ENCODE measurements around the gene WIPF3. TPM values are rescaled to one million over a fixed set of nuclear protein-coding genes. Genes with fewer than 3 reads are reported as not detected.

Gene WIPF3, protein sequence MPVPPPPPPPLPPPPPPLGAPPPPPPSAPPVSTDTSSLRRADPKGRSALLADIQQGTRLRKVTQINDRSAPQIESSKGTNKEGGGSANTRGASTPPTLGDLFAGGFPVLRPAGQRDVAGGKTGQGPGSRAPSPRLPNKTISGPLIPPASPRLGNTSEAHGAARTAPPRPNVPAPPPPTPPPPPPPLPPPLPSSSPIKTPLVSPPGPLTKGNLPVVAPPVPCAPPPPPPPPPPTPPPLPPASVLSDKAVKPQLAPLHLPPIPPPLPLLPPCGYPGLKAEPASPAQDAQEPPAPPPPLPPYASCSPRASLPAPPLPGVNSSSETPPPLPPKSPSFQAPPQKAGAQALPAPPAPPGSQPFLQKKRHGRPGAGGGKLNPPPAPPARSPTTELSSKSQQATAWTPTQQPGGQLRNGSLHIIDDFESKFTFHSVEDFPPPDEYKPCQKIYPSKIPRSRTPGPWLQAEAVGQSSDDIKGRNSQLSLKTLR
- total RNA-seq: 10 to 100 TPM; 20.8 to 21.4 TPM
- long read RNA-seq, donor 1, partial matches to known transcripts: 1 of 9 reads
- long read RNA-seq, donor 1, other reads (novel, unspliced or antisense): 8 of 9 reads
- long read RNA-seq, donor 2, partial matches to known transcripts: 9 of 31 reads
- long read RNA-seq, donor 2, other reads (novel, unspliced or antisense): 22 of 31 reads

DNA sequence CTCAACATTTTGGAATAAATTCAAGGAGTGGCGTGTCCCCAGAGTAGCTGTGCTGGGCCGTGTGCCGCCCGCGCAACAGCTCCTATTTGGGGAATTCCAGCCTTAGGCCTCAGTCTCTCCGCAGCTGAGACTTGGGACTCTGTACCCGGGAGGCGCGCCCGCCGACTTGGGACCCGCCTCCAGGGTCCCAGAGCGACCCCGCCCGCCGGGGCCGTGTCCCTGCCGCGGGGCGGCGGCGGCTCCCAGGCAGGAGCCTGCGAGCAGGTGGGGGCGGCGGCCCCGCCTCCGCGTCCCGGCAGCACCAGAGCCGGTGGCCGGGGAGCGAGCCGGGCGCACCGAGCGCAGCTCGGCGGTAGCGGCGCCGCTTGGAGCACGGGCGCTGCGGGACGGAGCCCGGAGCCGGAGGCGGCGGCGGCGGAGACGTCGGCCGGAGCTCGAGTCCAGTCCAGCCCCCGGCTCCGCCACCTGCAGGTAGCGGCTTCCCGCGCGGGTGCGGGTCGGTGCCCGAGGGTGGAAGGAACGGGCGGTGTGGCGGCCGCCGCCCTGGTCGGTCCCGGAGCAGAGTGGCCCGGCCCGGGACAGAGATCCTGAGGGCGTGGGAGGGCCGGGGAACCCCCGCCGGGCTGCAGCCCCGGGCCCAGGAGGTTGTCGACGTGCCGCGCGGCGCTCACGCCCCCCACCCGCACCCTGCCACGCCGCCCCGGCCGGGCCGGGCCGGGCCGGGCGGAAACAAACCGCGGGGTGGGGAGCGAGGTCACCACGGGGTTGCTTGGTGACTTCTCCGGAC lies at the start of gene WIPF3:
Gene WIPF3, plus strand, starts transcription at position 301 of the 787 bp plus-strand sequence. CDS start 28,217 bp downstream, outside the sequence.
- intact Hi-C loops (cut with DNase I): no loop called here
- peak; percentile 81 for DNase-seq (ENCODE audit: low spot score)

- intact Hi-C loops (cut with DNase I): no loop called here
These were observed 43.0 kb upstream of the WIPF3 start for GRCh38 chr7:29763266-29763665.

GRCh38 chr7:29764227-29764626 lies 42.1 kb upstream of the WIPF3 start:
- intact Hi-C loops (cut with DNase I): no loop called here
- no peak for DNase-seq (ENCODE audit: low spot score)

More at GRCh38 chr7:29763266-29763665, 43.0 kb upstream of the WIPF3 start:
- DNase-seq (ENCODE audit: low spot score): no peak

DNA sequence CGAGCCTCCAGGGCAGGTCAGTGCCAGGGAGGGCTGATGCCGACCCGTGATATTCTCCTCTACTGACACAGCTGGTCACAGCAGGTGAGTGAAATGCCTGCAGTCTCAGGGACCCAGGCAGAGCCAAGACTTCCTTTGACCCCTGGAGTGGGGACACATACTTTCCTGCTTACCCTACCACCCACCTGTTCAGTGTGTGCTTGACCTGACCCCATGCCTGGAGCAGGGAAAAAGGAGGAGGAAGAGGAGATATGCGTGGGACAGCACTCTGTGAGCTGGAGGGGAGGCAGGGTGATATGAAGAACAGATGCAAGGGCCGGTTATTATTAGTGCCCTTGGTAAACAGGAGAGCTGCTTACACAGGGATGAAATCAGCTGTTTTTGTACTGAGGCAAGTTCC lies 40.8 kb upstream of the WIPF3 start:
- DNase-seq (ENCODE audit: low spot score): no peak
- intact Hi-C loops (cut with DNase I): no loop called here

DNA sequence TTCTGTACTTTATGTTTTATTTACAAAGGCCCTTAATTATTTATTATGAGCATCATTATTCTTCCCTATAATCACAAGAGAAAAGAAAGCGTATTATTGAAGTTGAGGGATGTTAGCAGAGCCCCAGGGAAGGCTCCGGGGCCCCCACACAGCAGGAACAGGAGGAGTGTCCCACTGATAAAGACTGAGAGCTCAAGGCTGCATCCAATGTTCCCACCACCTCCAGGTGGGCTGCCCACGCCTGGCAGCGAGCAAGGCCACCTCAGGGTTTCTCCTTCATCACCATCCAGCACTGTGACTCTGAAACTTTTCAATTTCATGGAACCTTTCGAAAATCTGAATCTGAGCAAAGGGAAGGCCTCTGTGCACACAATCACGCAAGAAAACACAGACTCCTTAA lies 35.9 kb upstream of the WIPF3 start:
- DNase-seq (ENCODE audit: low spot score): no peak
- intact Hi-C loops (cut with DNase I): no loop called here

DNA sequence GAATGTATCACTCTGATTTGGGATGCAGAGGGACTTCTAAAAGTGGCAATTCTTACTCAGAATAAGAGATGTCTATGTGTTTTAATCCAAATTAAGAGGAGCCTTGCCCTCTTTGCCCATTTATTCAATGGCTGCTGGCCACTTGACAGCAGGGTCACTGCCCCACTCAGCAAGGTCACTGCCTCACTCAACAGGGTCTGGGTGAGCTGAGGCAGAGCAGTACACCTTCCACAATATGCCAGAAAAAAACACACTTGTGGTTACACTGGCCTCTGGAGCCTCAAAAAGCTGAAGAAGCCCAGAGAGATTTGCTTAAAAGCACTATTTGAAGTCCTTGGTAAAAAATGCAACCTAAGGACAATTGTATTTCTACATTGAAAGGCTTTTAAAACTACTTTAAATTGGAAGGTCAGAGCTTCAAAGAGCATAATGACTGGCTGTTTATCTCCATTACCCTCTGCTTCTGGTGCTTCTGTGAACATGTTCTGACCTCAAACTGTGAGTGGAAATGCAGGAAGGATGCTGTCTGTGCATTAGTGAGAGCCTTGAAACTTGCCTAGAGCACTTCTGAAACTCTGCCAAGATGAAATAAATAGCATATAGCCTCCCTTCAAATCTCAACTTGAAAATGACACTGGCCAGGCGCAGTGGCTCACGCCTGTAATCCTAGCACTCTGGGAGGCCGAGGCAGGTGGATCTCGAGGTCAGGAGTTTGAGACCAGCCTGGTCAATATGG lies 35.1 kb upstream of the WIPF3 start:
- DNase-seq (ENCODE audit: low spot score): no peak
- intact Hi-C loops (cut with DNase I): no loop called here

DNA sequence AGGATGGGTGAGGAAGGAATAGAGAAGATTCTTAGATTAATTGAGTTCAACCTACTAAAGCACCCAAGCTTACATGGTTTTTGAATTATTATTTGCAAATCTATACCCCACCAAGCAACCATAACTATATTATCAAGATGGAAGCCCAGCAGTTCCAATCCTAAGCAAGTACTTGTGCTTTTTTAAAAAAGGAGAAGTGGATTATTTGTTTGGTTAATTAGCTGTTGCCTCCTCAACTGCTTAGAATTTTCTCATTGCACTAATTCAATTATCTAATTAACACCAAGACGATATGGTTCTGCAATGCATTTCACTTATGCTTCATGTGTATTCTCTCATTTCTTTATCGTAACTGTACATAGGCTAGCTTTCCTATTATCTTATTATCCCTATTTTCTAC lies 27.3 kb upstream of the WIPF3 start:
- intact Hi-C loops (cut with DNase I): no loop called here
- no peak for DNase-seq (ENCODE audit: low spot score)

GRCh38 chr7:29780346-29780745 lies 26.0 kb upstream of the WIPF3 start:
- no peak for DNase-seq (ENCODE audit: low spot score)
- intact Hi-C loops (cut with DNase I): no loop called here

- DNase-seq (ENCODE audit: low spot score): no peak
- intact Hi-C loops (cut with DNase I): no loop called here
These were observed 22.6 kb upstream of the WIPF3 start for GRCh38 chr7:29783671-29784070.

- intact Hi-C loops (cut with DNase I): no loop called here
These were observed 12.8 kb upstream of the WIPF3 start for GRCh38 chr7:29793507-29793906.

GRCh38 chr7:29794959-29795629 lies 11.2 kb upstream of the WIPF3 start:
- intact Hi-C loops (cut with DNase I): no loop called here
- no peak for DNase-seq (ENCODE audit: low spot score)

More at GRCh38 chr7:29793507-29793906, 12.8 kb upstream of the WIPF3 start:
- DNase-seq (ENCODE audit: low spot score): no peak

DNA sequence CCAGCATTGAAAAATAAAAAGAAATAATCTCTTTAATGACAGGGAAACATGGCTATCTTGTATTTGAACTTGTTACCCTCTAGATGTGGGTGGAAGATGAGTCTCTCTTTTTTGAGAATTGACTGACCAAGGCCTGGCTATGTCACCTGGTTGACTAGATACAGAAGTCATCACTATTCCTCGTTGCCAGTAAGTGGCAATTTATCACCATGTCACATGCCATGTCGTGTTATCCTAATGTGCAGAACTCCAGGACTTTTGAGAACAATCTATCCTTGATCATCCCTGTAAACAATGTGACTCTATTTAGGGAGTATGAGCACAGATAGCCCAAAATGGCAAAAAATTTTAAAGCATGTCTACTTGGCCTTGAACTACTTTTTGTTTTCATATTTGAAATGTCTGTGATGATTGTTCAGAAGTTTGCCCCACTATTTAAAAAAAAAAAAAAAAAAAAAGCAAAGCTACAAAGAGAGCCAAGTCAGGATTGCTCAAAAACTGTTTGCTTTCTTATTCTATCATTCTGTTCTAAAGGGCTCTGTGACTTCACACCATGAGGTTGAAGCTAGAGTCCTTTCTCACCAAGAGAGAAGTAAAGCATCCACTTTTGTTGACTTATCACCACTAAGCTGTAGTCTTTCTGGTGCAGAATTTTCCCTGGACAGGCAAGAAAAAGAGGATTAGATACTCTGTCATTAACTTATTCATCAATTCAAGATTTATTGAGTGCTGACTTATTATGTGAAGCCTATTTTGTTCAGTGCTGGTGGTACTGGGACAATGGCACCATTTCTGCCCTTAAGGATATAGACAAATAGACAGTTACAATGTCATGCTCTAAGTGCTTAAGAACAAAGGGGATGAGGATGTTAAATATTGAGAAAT lies 10.4 kb upstream of the WIPF3 start:
- intact Hi-C loops (cut with DNase I): no loop called here
- no peak for DNase-seq (ENCODE audit: low spot score)

DNA sequence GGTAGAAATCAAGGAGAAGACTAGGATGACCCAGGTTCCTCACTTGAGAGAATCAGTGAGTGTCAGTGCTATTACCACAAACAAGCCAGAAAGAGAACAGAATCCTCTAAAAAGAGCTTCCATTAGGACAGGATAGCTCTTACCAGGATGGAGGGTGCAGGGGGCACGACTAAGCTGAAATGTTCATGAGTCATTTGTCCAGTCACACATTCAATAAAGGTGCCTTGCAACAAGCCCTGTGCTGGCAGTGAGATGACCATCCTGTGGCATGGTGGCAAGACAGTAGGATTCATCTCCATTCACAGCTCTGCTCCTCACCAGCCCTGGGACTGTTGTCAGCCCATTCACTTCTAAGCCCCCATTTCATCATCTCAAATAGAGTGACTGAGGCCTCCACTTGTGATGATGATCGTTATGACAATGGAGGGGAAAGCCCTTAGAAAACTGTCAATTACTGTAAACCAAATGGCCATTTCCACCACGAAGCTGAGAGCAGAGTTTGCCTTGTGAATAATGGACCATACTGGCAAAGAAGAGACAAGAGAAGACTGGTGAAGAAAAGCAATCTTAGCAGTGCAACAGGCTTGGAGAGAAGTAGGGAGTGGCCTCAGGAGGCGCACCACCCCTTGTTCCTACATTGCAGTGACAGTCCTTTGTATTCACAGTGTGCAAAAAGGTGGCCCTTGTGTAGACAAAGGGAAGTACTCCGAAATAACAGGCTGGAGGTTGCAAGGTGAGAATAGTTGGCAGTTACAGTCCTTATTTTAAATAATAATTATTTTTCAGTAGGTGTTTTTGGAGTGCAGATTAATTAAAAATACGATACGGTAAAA lies 9.0 kb upstream of the WIPF3 start:
- intact Hi-C loops (cut with DNase I): no loop called here

GRCh38 chr7:29798422-29798821 lies 7.9 kb upstream of the WIPF3 start:
- no peak for DNase-seq (ENCODE audit: low spot score)
- intact Hi-C loops (cut with DNase I): no loop called here

More for the DNA sequence above, 9.0 kb upstream of the WIPF3 start:
- DNase-seq (ENCODE audit: low spot score): no peak

- intact Hi-C loops (cut with DNase I): no loop called here
- DNase-seq (ENCODE audit: low spot score): no peak
These were observed 4.4 kb upstream of the WIPF3 start for GRCh38 chr7:29801929-29802328.

DNA sequence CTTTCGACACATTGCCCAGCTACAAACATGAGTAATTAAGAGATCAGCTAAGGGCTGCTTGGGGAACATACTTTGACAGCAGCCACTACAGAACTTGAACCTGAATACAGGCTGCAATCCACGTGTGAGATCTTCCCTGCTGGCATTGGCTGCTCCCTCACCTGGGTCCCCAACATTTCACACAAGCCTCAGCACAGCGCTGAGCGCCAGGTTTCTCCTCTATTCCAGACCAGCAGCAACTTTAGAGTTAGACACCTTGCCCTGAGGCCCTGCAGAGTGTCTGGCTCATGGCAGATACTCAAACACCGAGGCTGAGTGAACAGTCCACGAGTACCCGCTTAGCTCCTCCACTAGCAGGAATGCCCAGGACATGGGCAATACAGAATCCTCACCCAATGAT lies 1.3 kb upstream of the WIPF3 start:
- no peak for DNase-seq (ENCODE audit: low spot score)

DNA sequence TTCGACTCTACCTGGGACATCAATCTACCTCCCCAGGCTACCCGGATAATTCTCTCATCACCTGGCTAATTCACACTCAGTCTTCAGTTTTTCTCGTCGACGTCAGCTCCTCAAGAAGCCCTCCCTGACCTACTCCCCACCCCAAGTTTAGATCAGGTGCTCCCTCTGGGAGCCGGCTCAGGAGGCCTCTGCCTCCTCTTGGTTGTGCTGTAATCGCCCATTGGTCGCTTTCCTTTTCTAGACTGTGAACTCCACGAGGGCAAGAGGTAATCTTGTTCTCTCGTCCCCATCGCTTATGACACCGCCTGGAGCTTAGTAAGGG lies 461 bp upstream of the WIPF3 start:
- intact Hi-C loops (cut with DNase I): no loop called here
- no peak for DNase-seq (ENCODE audit: low spot score)

More for the DNA sequence above, 1.3 kb upstream of the WIPF3 start:
- intact Hi-C loops (cut with DNase I): no loop called here
